ENCODE data around the gene SECISBP2.

Gene SECISBP2

DNA sequence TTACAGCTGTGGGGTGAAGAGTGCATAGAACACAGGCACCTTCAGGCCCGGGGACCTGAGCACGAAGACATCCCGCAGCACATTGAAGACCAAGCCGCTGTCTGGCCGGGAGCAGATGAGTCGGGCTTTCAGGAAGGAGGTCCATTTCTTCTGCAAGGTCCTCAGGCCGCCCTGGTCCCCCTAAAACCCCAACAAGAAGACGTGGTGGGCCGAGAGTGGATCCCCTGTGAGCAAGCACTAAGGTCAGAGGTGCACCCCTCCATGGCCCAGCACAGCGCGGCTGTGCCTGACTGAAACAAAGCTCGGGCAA, 70.5 kb downstream of the SECISBP2 start:
- TF ChIP-seq, protein P1, sequence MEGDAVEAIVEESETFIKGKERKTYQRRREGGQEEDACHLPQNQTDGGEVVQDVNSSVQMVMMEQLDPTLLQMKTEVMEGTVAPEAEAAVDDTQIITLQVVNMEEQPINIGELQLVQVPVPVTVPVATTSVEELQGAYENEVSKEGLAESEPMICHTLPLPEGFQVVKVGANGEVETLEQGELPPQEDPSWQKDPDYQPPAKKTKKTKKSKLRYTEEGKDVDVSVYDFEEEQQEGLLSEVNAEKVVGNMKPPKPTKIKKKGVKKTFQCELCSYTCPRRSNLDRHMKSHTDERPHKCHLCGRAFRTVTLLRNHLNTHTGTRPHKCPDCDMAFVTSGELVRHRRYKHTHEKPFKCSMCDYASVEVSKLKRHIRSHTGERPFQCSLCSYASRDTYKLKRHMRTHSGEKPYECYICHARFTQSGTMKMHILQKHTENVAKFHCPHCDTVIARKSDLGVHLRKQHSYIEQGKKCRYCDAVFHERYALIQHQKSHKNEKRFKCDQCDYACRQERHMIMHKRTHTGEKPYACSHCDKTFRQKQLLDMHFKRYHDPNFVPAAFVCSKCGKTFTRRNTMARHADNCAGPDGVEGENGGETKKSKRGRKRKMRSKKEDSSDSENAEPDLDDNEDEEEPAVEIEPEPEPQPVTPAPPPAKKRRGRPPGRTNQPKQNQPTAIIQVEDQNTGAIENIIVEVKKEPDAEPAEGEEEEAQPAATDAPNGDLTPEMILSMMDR (IDR thresholded peaks at IDR 0.05; ENCODE audit: control insufficient read depth, insufficient read depth, low read depth, low read length, missing control alignments): no peak
- DNase-seq (ENCODE audit: low read depth): no peak

DNA sequence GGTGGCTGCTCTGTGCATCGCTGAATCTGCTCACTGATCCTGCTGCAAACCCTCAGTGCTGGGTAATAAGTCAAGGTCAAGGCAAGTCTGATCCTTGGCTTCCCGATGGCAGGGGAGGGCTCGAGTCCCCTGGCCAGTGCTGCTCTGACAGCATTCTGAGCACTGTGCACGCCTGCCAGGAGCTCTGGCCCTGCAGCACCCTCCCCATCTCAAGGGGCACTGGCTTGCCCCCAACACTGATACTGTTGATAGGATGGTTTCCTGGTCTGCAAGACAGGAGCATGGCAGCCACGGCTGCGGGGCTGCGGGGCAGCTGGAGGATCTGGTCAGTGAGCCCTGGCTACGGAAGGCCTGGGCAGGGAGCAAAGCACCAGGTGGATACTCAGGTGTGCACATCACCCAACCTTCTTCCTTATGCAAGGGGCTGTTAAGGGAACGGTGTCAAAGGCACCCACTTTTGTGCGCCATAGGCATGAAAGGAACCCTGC, 71.8 kb downstream of the SECISBP2 start:
- DNase-seq (ENCODE audit: low read depth): no peak
- no peak overlapping the region for H3K4me3 ChIP-seq (ENCODE audit: control insufficient read depth, low read depth, low read length)
- TF ChIP-seq, protein P1 (IDR thresholded peaks at IDR 0.05; ENCODE audit: control insufficient read depth, insufficient read depth, low read depth, low read length, missing control alignments): no peak

More for the DNA sequence above, 70.5 kb downstream of the SECISBP2 start:
- no peak overlapping the region for H3K4me3 ChIP-seq (ENCODE audit: control insufficient read depth, low read depth, low read length)

DNA sequence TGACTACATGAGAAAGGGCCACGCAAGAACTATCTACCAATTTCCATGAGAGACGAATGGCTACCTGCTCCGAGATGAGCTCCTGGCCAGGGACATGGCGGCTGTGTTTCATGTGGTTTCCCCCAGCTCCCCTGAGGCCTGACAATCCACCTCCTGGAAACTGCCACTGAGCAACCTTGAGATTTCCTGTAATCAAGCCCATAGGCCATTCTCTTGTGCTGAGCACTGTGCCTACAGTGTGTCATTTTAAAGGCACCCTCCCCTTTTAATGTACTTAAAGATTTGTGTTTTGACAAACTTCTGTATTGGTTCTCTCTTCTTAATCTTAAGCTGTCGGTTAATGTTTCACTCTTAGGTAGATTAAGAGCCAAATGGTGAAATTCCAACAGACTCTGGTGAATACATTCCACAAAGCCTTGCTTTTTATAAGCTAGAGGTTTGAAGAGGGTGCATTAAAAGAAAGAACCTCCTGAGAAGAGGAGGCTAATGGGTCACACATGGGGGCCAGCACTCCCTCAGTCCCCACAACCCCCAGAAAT, 72.3 kb downstream of the SECISBP2 start:
- H3K4me3 ChIP-seq (ENCODE audit: control insufficient read depth, low read depth, low read length): no peak overlapping the region
- TF ChIP-seq, protein P1 (IDR thresholded peaks at IDR 0.05; ENCODE audit: control insufficient read depth, insufficient read depth, low read depth, low read length, missing control alignments): no peak
- DNase-seq (ENCODE audit: low read depth): no peak

DNA sequence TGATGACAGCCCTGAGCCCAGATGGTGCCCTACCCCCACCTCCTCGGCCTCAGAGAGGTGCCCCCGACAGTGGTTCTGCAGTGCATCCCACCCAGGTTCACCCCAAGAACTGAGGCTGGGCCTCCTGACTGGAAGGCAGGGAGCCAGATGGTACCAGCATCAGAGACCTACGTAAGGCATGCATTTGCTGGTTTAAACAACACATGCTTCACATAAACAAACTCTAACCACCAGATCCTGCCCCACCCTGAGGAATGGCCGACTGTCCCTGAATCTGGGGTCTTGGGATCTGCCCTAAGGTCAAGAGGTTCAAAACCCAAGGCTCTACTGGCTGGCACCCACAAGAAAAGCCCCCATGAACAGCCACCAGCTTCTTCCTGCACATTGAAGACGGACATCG, 73.3 kb downstream of the SECISBP2 start:
- no peak overlapping the region for H3K4me3 ChIP-seq (ENCODE audit: control insufficient read depth, low read depth, low read length)
- TF ChIP-seq, protein P1 (IDR thresholded peaks at IDR 0.05; ENCODE audit: control insufficient read depth, insufficient read depth, low read depth, low read length, missing control alignments): no peak

DNA sequence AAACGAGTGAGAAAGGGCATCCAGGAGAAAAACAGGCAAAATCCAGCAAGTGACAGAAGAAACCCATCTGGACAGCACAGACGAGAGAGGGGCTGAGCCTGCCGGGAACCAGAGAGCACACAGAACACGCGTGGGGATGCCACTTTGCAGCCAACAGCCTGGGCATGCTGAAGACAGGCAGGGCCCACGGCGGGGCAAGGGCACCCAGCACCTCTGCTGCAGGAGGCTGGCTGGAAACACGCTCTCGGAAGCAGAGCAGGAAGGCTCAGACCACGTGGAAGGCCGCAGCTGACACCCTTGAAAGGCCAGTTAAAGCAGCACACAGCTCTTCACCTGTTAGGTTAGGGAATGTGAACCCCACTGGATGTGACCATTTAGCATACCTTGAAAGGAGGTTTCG, 76.1 kb downstream of the SECISBP2 start:
- DNase-seq (ENCODE audit: low read depth): no peak
- no peak overlapping the region for H3K4me3 ChIP-seq (ENCODE audit: control insufficient read depth, low read depth, low read length)
- TF ChIP-seq, protein P1 (IDR thresholded peaks at IDR 0.05; ENCODE audit: control insufficient read depth, insufficient read depth, low read depth, low read length, missing control alignments): no peak

More for the DNA sequence above, 73.3 kb downstream of the SECISBP2 start:
- no peak for DNase-seq (ENCODE audit: low read depth)

DNA sequence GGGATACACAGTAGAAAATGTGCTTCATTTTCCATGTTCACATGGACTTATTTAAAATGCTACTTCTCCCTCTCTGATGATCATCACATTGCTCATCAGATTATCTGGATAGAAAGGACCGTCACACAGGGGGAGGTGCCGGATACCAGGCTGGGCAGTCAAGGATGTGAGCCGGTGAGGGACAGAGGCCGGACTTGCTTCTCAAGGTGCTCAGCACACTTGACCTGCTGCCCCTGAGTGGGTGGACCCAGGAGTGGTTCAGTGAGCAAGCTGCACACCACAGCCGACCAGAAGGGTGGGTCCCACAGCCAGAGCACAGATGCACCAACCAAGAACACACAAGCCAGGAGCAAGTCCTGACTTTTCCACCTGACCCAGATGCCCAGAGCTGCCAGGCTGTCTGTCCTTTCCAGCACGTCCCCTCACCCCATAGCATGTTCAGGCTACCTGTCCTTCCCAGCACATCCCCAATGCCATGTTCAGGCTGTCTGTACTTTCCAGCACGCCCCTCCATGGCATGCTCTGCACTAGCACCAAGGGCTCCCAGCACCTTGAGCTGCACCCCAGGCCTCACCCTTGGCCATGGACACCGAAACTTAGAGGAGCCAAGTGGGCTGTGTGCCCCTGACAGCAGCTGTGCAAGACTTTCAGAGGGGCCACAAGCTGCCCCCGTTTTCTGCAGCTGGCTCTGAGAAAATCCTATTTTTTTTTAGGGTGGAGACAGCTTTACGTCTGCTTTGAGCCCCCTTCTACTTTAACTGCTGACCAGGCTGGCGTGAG, 77.8 kb downstream of the SECISBP2 start:
- DNase-seq (ENCODE audit: low read depth): no peak
- no peak overlapping the region for H3K4me3 ChIP-seq (ENCODE audit: control insufficient read depth, low read depth, low read length)
- TF ChIP-seq, protein P1 (IDR thresholded peaks at IDR 0.05; ENCODE audit: control insufficient read depth, insufficient read depth, low read depth, low read length, missing control alignments): no peak

Measured in AG09309 (cell line).